ENCODE results near the gene MAGED2.
"Not testable (repeated sequence)": the region's sequence is repeated elsewhere in the genome, so short reads cannot be mapped to it uniquely, and the experiment has no call there.

The MAGED2 gene

GRCh38 chrX:54807524-54808108 is at the start of gene MAGED2:
TSS of gene MAGED2 (plus strand) at chrX:54807745. CDS start at chrX:54809332, 1,587 bp downstream.
- peak; percentile 79 for DNase-seq

DNA sequence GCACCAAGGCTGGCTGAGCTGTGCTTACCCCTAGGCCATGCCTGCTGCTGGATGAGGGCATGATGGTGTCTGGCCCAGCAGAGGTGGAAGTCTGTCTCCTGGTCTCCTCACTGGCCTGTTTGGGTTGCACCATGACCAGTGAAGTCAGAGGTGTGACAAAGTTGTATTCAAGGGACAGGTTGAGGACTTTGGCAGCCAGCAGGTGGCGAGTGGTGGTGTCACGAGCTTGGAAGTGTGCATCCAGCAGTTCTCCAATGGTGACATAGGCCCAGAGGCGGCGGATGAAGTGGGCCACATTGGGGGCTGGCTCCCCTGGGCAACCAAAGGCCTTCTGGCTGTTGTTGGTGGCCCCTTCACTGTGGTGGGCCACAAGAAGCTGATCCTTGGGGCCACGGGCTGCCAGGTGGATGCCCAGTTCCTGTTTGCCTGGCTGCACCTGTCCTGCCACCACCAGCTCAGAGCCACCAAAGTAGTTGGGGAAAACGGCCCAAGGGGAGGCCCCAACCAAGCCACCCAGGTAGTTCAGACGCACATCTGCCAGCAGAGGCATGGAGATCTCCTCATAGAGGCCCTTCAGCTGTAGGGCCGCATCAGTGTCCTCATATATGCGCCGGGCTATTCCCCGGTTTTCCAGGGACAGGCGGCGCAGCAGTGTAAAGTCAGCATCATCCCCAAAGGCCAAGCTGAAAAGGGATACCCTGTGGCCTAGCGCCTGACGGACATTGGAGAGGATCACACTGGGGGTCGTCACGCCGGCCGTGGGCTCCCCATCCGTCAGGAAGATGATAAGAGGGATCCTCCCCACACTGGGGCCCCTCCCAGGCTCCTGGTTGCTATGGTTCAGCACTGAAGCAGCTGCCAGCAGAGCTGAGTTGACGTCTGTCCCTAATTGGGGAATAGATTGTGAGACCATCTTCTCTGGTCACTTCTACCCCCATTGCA is 49.2 kb upstream of the MAGED2 start:
- DNase-seq, result no peak

GRCh38 chrX:54774391-54775094 is 33.0 kb upstream of the MAGED2 start:
- DNase-seq, result not testable (repeated sequence)

- no peak for DNase-seq
These were observed 31.5 kb upstream of the MAGED2 start for GRCh38 chrX:54776061-54776460.

DNA sequence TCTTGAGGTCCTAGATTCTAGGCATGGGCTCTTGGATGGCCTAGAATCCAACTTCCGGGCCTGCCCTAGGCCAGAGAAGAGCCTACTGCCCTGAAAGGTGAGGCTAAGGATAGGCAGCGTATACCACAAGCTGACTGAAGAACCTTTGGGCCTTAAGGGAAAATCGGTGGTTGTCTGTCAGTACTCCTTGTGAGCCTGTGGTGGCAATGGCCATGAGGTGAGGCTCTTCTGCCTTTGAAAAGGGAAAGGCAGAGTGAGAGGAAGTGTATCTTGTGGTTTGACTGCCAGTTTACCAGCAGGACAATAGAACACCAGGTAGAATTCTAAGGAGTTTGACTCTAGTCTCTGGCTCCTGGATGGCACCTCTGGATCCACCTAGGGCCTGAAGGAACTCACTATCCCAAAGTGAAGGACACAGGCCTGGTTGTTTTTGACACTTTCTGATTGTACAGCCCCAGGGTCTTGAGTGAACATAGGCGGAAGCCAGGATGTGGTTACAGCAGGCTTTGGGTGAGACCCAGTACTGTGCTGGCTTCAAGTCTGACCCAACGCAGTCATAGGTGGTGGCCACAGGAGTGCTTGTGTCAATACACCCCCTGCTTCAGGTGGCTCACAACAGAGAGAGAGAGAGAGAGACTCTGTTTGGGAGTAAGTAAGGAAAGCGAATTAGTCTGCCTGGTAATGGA is 30.4 kb upstream of the MAGED2 start:
- DNase-seq, result no peak

- DNase-seq, result no peak
These were observed 21.6 kb upstream of the MAGED2 start for GRCh38 chrX:54785901-54786300.

GRCh38 chrX:54786967-54787366 is 20.6 kb upstream of the MAGED2 start:
- DNase-seq, result peak; percentile 70

DNA sequence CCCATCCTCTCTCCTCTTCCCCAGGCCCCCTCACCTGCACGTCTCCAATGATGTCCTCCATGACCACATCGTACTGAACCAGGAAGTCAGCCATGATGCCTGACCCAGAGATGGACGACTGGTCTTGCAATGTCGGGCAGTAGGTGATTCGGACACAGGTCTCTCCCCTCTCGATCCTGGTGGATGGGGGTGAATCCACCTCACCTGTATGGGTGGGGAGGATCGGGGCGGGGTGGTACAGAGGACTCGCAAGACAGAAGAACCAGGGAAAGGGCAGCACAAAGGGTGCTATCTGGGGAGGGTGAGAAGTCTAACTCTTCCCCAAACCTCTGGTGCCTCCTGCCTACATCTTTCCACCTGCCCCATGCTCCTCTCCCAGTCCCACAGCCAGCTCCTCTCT is 19.1 kb upstream of the MAGED2 start:
- DNase-seq, result no peak

GRCh38 chrX:54789405-54789804 is 18.1 kb upstream of the MAGED2 start:
- not testable (repeated sequence) for DNase-seq

DNA sequence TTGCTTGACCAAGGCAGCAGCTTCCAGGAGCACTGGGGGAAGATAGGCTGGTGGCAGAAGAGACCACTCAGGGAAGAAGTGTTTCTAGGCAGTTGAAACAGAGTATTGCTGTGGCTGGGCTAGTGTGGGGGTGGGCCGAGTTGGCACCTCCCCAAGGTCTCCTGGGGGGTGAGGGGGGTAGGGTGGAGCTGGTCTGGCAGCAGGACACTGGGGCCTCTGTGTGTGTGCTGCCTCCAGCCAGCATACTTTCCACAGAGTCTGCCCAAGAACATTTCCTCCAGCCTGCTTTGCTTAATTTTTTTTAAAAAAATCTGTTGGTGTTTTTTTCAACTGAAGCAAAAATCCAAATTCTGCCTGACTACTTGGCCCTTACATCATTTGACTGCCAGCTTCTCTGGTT is 13.5 kb upstream of the MAGED2 start:
- DNase-seq, result no peak

DNA sequence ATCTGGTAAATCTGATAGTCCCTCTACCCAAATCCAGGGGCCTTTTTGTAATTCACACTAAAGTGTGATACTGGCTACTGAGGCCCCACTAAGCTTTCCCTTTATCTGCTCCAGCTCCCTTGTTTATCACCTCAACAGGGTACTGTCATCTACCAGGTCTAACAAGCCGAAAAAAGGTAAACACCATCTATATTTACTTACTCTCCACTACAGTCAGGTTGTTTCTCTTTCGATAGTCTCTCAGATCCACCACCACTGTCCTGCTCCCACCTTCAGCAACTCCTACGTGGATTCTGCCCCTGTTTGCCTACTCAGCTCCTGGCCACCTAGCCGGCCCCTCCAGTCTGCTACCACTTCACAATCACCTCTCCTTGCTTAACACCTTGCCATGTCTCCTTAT is 12.8 kb upstream of the MAGED2 start:
- DNase-seq, result no peak

DNA sequence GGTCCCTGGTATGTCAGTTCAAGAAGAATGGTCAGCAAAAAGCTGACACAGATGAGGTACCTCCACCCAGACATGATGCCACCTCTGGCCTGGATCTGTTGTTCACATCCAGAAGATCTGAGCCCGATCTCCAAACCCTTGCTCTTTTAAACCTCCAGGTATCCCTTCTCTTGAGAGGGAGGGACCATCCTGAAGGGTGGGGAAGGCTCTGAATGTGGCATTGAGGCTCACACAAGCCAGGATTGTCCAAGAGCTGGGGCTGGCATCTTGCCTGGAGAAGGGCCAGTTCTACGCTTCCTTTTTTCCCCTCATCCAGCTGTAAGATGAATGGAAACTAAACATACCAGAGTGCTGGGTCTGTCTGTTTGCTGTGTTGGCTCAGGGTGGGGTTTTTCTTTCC is 9.4 kb upstream of the MAGED2 start, which contains the start of gene ITIH6:
ITIH6 (minus strand) TSS at position 119 of the 400 bp plus-strand sequence; CDS start at position 74, 45 bp downstream.
- DNase-seq, result no peak

DNA sequence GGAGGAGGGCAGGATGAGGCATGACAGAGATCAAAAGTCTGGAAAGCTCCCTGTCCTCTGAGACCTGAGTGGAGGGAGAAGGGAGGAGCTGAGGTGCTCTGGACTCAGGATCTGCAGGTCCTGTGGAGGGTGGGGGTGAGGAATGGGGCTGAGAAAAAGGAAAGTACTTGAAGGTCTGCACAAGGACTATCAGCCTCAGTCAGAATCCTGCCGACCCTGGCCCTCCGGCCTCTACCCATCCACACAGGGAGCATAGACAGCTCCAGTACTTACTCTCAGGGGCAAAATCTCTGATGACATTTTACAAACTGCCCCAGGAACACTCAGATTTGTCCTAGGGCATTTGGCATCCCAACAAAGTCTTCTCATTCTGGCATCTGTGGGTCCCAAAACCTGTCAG is 8.5 kb upstream of the MAGED2 start:
- no peak for DNase-seq

GRCh38 chrX:54808109-54808604 is 612 bp downstream of the MAGED2 start:
- DNase-seq, result peak; percentile 80

- DNase-seq, result peak; percentile 95
These were observed 1.3 kb downstream of the MAGED2 start for GRCh38 chrX:54808605-54809483.

GRCh38 chrX:54810532-54810931 is 3.0 kb downstream of the MAGED2 start:
- no peak for DNase-seq

DNA sequence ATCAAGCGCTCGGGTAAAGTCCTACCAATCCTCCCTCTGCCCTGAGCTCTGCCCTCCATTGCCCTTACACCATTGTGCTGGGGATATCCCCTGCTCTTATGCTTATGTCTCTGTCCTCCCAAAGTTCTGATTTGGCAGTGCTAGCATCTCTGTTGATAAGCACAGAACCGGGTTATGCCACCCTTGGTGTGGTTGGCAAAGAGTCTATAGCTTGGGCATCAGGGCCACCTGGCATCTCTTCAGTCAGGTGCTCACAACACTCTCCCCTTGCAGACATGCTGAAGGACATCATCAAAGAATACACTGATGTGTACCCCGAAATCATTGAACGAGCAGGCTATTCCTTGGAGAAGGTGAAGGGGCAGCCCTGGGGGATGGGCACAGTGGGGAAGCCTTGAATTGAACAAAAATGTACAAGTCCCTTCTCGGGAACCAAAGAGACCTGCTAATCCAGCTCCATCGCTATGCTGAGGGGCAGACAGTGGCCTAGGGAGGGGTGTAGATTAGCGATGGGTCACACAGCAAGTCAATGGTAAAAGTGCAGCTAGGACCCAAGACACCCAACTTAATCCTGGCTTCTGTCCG is 3.8 kb downstream of the MAGED2 start:
- DNase-seq, result no peak

DNA sequence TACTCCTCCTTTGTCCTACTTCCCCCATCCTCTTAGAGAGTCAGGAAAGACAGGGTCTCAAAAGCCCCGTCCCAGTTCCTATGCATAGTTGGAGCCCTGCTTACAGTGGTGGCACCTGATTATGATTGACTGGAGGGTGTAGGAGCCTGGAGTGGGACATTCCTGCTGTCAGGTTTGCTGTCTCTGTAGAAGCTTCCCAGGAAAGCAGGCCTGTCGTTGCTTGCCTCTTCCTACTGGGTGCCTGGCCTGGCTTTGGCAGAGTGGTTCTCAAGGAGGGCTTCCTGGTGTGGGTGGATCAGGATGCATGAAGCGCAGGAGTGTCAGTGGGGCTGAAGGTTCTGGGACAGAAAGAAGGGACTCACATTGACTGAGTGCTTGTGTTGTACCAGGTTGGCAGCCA is 4.8 kb downstream of the MAGED2 start:
- no peak for DNase-seq

DNA sequence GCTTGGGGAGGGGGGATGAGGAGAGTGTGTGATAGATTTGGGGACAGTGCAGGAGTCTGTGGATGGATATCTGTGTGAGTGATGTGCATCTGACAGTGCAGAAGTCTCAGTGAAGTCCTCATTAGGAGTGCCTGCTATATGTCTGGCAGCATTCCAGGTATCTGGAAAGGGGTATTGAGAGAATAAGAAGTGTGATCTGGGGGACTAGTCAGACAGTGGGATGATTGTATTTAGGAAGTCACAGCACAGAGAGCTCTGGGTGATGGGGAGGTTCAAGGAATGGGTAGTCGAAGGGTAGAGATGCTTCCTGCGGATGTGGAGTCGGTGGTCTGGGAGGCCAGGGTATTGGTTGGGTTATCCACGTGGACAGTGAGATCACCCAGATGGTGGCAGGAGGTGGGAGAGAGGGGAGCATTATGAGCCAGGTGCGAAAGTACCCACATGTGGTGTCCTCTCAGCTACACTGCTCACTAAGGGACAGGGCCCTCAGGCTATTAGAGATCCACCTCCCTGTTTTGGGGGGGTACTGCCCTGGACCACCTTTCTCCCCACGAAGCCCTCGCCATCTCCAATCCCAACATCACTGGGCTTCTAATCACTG is 9.8 kb downstream of the MAGED2 start:
- no peak for DNase-seq

GRCh38 chrX:54818221-54818620 is 10.7 kb downstream of the MAGED2 start:
- no peak for DNase-seq

GRCh38 chrX:54819201-54819600 is 11.7 kb downstream of the MAGED2 start:
- no peak for DNase-seq

Measured in activated effector memory CD4-positive, alpha-beta T cell treated with anti-CD3 and anti-CD28 coated beads, Interleukin-2, amount 50 U/mL, for 16 hours (primary cell).